K562 (cell line): Measurements from ENCODE around the gene TKT. TPM values are rescaled to one million over a fixed set of nuclear protein-coding genes. Genes with fewer than 3 reads are reported as not detected.

ENCODE experiments used
- ATAC-seq: fragments of 200-7000 bp; cut with Tn5 transposase; 3 replicates; pipeline ENCODE4 v1.9.1; 2020; ENCODE audit warnings: moderate library complexity
- BruUV-seq: library from RNA; stranded (reverse); fragments of 400-500 nt; replicated peaks from 2 replicates; lab custom pipeline; 2021; lab: Mats Ljungman, UMichigan
- CTCF ChIA-PET: fragments of 300-600 bp; formaldehyde crosslinking; extraction: SDS; loops from one replicate; lab custom pipeline; 2021; ENCODE audit warnings: low intra/inter-chr PET ratio; lab: Yijun Ruan, JAX
- POLR2A ChIA-PET: fragments of 300-600, 350-650 bp; sonication (Branson Sonifier 250); formaldehyde crosslinking; extraction: SDS; loops from one replicate; lab custom pipeline; 2021; ENCODE audit warnings: antibody characterized with exemption, inconsistent platforms; lab: Yijun Ruan, JAX
- DNase-seq, 4 experiments: peaks; one replicate each; pipeline versions ENCODE4 v3.0.0 to v3.0.0-alpha.2; 2011 to 2018; ENCODE audit warnings: low spot score in 3 of 4, mixed read lengths in 3 of 4; ENCODE audit errors: extremely low read depth in 1 of 4
- FAIRE-seq: peaks from 2 replicates; lab custom pipeline; 2011; peaks lifted over from hg19 to GRCh38; lab: Jason Lieb, UNC
- H2AFZ ChIP-seq: 2 replicates; pipeline ENCODE4 v1.6.0; 2011; ENCODE audit warnings: low read depth, low read length, control low read depth, inconsistent platforms
- H3K27ac ChIP-seq: fragments of 200-600 bp; 3 replicates; pipeline ENCODE4 v1.8.0; 2011; ENCODE audit warnings: low read depth, mild to moderate bottlenecking, control low read depth, inconsistent platforms, low read length, moderate library complexity, mixed read lengths; ENCODE audit errors: extremely low read depth
- H3K27me3 ChIP-seq, 2 experiments: fragments of 300-600 bp in 1 of 2; 2 replicates in 1 of 2; 3 replicates in 1 of 2; pipeline versions ENCODE4 v1.6.0 to v1.8.0; 2011; ENCODE audit warnings: inconsistent platforms in 2 of 2, low read length in 2 of 2, mild to moderate bottlenecking in 1 of 2, mixed read lengths in 1 of 2, moderate library complexity in 1 of 2; ENCODE audit not compliant: control insufficient read depth in 2 of 2, insufficient read depth in 2 of 2
- H3K36me3 ChIP-seq: fragments of 300-600 bp; 3 replicates; pipeline ENCODE4 v1.8.0; 2011; ENCODE audit warnings: mild to moderate bottlenecking, low read length, inconsistent platforms; ENCODE audit not compliant: control insufficient read depth, insufficient read depth
- H3K4me1 ChIP-seq, 2 experiments: fragments of 200-600 bp in 1 of 2; replicated peaks in 1 of 2; 2 replicates in 1 of 2; 3 replicates in 1 of 2; pipeline versions ENCODE4 v1.5.1 to v1.8.0; 2011; ENCODE audit warnings: inconsistent platforms in 2 of 2, low read length in 2 of 2, mild to moderate bottlenecking in 1 of 2, mixed read lengths in 1 of 2, moderate library complexity in 1 of 2; ENCODE audit not compliant: control insufficient read depth in 2 of 2, insufficient read depth in 2 of 2
- H3K4me2 ChIP-seq: 2 replicates; pipeline ENCODE4 v1.6.1; 2011; ENCODE audit warnings: low read length, control low read depth, inconsistent platforms, mixed read lengths; ENCODE audit not compliant: insufficient read depth
- H3K4me3 ChIP-seq: fragments of 200-600 bp; sonication (generic), shearing (Covaris generic); 2 replicates; pipeline ENCODE4 v1.5.1; 2016; ENCODE audit warnings: control low read depth, inconsistent platforms
- H3K79me2 ChIP-seq: fragments of 200-600 bp; 3 replicates; pipeline ENCODE4 v1.8.0; 2011; ENCODE audit warnings: low read length, inconsistent platforms; ENCODE audit not compliant: control insufficient read depth, insufficient read depth
- H3K9ac ChIP-seq, 2 experiments: 2 replicates each; pipeline versions ENCODE4 v1.6.0 to v1.6.1; 2011; ENCODE audit warnings: low read depth in 2 of 2, low read length in 2 of 2, control low read depth in 1 of 2, inconsistent platforms in 1 of 2, mild to moderate bottlenecking in 1 of 2, mixed read lengths in 1 of 2; ENCODE audit not compliant: insufficient read depth in 1 of 2
- H3K9me1 ChIP-seq: one replicate; pipeline ENCODE4 v1.6.0; 2011; ENCODE audit warnings: inconsistent platforms, mild to moderate bottlenecking, low read length, moderate library complexity; ENCODE audit not compliant: control insufficient read depth, insufficient read depth
- H3K9me3 ChIP-seq: replicated peaks from 2 replicates; pipeline ENCODE4 v1.5.1; 2011; ENCODE audit warnings: low read depth, low read length, inconsistent platforms; ENCODE audit not compliant: control insufficient read depth, insufficient read depth
- H4K20me1 ChIP-seq: replicated peaks from 2 replicates; pipeline ENCODE4 v1.6.1; 2011; ENCODE audit warnings: low read length, inconsistent platforms, mixed read lengths; ENCODE audit not compliant: control insufficient read depth, insufficient read depth
- EHMT2 ChIP-seq: fragments of 450-650 bp; IDR thresholded peaks from 2 replicates; pipeline ENCODE4 v1.6.1; 2018; ENCODE audit warnings: antibody characterized with exemption
- IRF2 ChIP-seq: sonication (generic); formaldehyde crosslinking; IDR thresholded peaks from 2 replicates; pipeline ENCODE4 v1.8.1; 2022; ENCODE audit warnings: mild to moderate bottlenecking, missing genetic modification reagents
- STAT5A ChIP-seq: IDR thresholded peaks from 2 replicates; pipeline ENCODE4 v1.6.1; 2012; ENCODE audit warnings: low read length, inconsistent platforms, borderline replicate concordance
- ZNF217 ChIP-seq: sonication (generic); formaldehyde crosslinking; IDR thresholded peaks from 2 replicates; pipeline ENCODE4 v1.8.0; 2022; ENCODE audit warnings: mild to moderate bottlenecking, missing genetic modification reagents
- ZNF431 ChIP-seq: sonication (generic); formaldehyde crosslinking; IDR thresholded peaks from 2 replicates; pipeline ENCODE4 v1.8.0; 2022; ENCODE audit warnings: mild to moderate bottlenecking, missing genetic modification reagents
- WGBS: fragments of 100-300 bp; shearing (Covaris generic); methylation state at CpG from one replicate; pipeline ENCODE4 v1.1.6; 2016; ENCODE audit warnings: low coverage, mixed read lengths; ENCODE audit not compliant: insufficient coverage; ENCODE audit errors: missing lambda C conversion rate; 5-methylcytosine and 5-hydroxymethylcytosine counted together
- in situ Hi-C: fragments of 300-500 bp; cut with MboI; formaldehyde crosslinking; loops from 4 replicates; pipeline ENCODE4 v1.15.0; 2018; ENCODE audit warnings: inconsistent platforms, mixed read lengths
- intact Hi-C: fragments of 100-400 bp; cut with micrococcal nuclease; formaldehyde crosslinking; loops from 2 replicates; pipeline ENCODE4 v1.14.2; 2022
- polyA plus RNA-seq, 8 experiments: library from polyadenylated mRNA; depleted of rRNA in 4 of 8; stranded (reverse) in 5 of 8; unstranded in 3 of 8; fragments of >200 nt; fragmentation: Nextera tagmentation in 2 of 8; fragmentation: Illumina TruSeq in 1 of 8; extraction: Ambion mirVana in 2 of 8; extraction: Trizol in 1 of 8; gene quantifications; 2 replicates each; pipeline versions ENCODE4 v1.2.1 to v1.2.3, GENCODE V29; 2011 to 2014; ENCODE audit warnings: inconsistent platforms in 1 of 8, missing spikeins in 1 of 8
- total RNA-seq, 7 experiments: library from RNA; depleted of rRNA in 6 of 7; stranded (reverse); fragments of >200 nt in 6 of 7; fragmentation: Illumina TruSeq in 2 of 7; extraction: Trizol in 2 of 7; gene quantifications; 2 replicates each; pipeline versions ENCODE4 v1.2.1 to v1.2.3, GENCODE V29; 2011 to 2021; ENCODE audit warnings: low replicate concordance in 1 of 7
- TF ChIP-seq, protein P1 (sequence below): fragments of 200-400 bp; formaldehyde crosslinking; IDR thresholded peaks from 2 replicates; pipeline ENCODE4 v1.6.1; 2017; ENCODE audit warnings: mild to moderate bottlenecking, low read depth, low read length, moderate library complexity
- TF ChIP-seq, protein P2 (sequence below), 2 experiments: fragments of 450-650 bp in 1 of 2; IDR thresholded peaks; 2 replicates each; pipeline ENCODE4 v1.6.1; 2011 to 2017; ENCODE audit warnings: low read depth in 2 of 2, antibody characterized with exemption in 1 of 2, borderline replicate concordance in 1 of 2, low read length in 1 of 2, mild to moderate bottlenecking in 1 of 2, mixed read lengths in 1 of 2; ENCODE audit not compliant: control insufficient read depth in 1 of 2

TKT gene
- total and polyA plus RNA-seq, 9 of the 15 experiments (the other 6 are each of a cell fraction or from before 2014, with no cell fraction given) = 58.1 to 401 (median 187) TPM

DNA sequence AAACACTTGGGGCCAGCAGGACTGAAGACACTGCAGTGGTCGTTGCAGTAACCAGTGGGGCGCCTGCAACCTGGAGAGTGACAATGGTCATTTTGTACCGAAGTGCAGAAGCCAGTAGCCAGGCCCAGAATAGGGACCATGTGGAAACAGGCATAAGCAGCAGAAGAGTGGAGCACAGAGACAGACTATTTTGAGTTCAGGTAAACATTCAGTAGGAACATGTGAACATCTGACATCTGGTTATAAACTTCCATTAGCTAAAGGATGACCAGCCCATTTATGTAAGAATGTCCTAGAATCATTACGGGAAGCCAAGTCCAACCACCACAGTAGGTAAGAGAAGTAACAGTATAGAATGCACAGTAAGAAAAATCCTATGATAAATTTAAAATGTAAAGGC lies 32.4 kb upstream of the TKT start:
- no peak for ATAC-seq
- H4K20me1 ChIP-seq = no peaks in the 10 kb centered on the region
- peaks cover 53% of the 10 kb centered on the region; the same call in 2 of the 3 replicates for H3K36me3 ChIP-seq
- no peak for DNase-seq
- H3K4me3 ChIP-seq = no peak overlapping the region
- intact Hi-C loops (no loop called here), in situ Hi-C loops (no loop called here)
- ChIA-PET CTCF (no interaction called here), POLR2A (interaction anchor here (0.8 to 2.2 kb wide), 2 partner anchors 13 to 24 kb away, joined by 3 to 7 read pairs; no protein-coding TSS in a partner anchor)
- FAIRE-seq = no peak
- no peak overlapping the region for H3K4me2 ChIP-seq
- no peak overlapping the region for H3K27ac ChIP-seq
- no peaks in the 10 kb centered on the region for H3K4me1 ChIP-seq
- 81% methylated on average over 4 of the region's 4 CpGs for WGBS
- no peaks in the 10 kb centered on the region for H3K9me3 ChIP-seq
- H2AFZ ChIP-seq = no peak overlapping the region
- no peaks in the 10 kb centered on the region for H3K9me1 ChIP-seq
- no peak overlapping the region for H3K9ac ChIP-seq
- no peaks in the 10 kb centered on the region for H3K27me3 ChIP-seq
- TF ChIP-seq, protein P1, sequence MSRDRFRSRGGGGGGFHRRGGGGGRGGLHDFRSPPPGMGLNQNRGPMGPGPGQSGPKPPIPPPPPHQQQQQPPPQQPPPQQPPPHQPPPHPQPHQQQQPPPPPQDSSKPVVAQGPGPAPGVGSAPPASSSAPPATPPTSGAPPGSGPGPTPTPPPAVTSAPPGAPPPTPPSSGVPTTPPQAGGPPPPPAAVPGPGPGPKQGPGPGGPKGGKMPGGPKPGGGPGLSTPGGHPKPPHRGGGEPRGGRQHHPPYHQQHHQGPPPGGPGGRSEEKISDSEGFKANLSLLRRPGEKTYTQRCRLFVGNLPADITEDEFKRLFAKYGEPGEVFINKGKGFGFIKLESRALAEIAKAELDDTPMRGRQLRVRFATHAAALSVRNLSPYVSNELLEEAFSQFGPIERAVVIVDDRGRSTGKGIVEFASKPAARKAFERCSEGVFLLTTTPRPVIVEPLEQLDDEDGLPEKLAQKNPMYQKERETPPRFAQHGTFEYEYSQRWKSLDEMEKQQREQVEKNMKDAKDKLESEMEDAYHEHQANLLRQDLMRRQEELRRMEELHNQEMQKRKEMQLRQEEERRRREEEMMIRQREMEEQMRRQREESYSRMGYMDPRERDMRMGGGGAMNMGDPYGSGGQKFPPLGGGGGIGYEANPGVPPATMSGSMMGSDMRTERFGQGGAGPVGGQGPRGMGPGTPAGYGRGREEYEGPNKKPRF = no peak
- TF ChIP-seq ZNF431 (no peak), ZNF217 (CRISPR knock-in tag) (no peak), IRF2 (no peak), STAT5A (no peak), EHMT2 (no peak)
- TF ChIP-seq, protein P2, sequence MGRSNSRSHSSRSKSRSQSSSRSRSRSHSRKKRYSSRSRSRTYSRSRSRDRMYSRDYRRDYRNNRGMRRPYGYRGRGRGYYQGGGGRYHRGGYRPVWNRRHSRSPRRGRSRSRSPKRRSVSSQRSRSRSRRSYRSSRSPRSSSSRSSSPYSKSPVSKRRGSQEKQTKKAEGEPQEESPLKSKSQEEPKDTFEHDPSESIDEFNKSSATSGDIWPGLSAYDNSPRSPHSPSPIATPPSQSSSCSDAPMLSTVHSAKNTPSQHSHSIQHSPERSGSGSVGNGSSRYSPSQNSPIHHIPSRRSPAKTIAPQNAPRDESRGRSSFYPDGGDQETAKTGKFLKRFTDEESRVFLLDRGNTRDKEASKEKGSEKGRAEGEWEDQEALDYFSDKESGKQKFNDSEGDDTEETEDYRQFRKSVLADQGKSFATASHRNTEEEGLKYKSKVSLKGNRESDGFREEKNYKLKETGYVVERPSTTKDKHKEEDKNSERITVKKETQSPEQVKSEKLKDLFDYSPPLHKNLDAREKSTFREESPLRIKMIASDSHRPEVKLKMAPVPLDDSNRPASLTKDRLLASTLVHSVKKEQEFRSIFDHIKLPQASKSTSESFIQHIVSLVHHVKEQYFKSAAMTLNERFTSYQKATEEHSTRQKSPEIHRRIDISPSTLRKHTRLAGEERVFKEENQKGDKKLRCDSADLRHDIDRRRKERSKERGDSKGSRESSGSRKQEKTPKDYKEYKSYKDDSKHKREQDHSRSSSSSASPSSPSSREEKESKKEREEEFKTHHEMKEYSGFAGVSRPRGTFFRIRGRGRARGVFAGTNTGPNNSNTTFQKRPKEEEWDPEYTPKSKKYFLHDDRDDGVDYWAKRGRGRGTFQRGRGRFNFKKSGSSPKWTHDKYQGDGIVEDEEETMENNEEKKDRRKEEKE (IDR thresholded peaks at IDR 0.05; ENCODE audit: borderline replicate concordance in 1 of 2, control insufficient read depth in 1 of 2, low read depth in 2 of 2, low read length in 1 of 2) = no peak
- BruUV-seq = no TSS peak
- no peaks in the 10 kb centered on the region for H3K79me2 ChIP-seq
